ACC112 (cell line): Measurements from ENCODE around the gene KIAA1549.

Experiments used
- H2AFZ ChIP-seq: fragments of 200-600 bp; sonication (generic); one replicate; pipeline ENCODE4 v1.6.0; 2017; ENCODE audit warnings: antibody characterized with exemption, low read length; ENCODE audit not compliant: unreplicated experiment
- H3K27ac ChIP-seq: fragments of 200-600 bp; sonication (generic); 2 replicates; pipeline ENCODE4 v1.5.1; 2014; ENCODE audit warnings: low read depth, mild to moderate bottlenecking, antibody characterized with exemption, low read length, moderate library complexity
- H3K27me3 ChIP-seq: fragments of 200-600 bp; sonication (generic); 2 replicates; pipeline ENCODE4 v1.6.1; 2014; ENCODE audit warnings: mild to moderate bottlenecking, antibody characterized with exemption, low read length, moderate library complexity, mixed read lengths; ENCODE audit not compliant: insufficient read depth
- H3K36me3 ChIP-seq: fragments of 200-600 bp; sonication (generic); 2 replicates; pipeline ENCODE4 v1.6.1; 2016; ENCODE audit warnings: mild to moderate bottlenecking, antibody characterized with exemption, low read length, moderate library complexity, mixed read lengths; ENCODE audit not compliant: insufficient read depth
- H3K4me1 ChIP-seq: fragments of 200-600 bp; sonication (generic); one replicate; pipeline ENCODE4 v1.6.1; 2016; ENCODE audit warnings: low read length, mixed read lengths; ENCODE audit not compliant: insufficient read depth, unreplicated experiment, control insufficient read depth
- H3K4me3 ChIP-seq: fragments of 200-600 bp; sonication (generic); 2 replicates; pipeline ENCODE4 v1.5.1; 2014; ENCODE audit warnings: mild to moderate bottlenecking, low read depth, low read length
- H3K79me2 ChIP-seq: fragments of 200-600 bp; sonication (generic); one replicate; pipeline ENCODE4 v1.6.0; 2016; ENCODE audit warnings: low read length; ENCODE audit not compliant: control insufficient read depth, unreplicated experiment, insufficient read depth

Gene KIAA1549

GRCh38 chr7:138882249-138882648 is 98.9 kb downstream of the KIAA1549 start:
- H3K79me2 ChIP-seq, result no peaks in the 10 kb centered on the region
- no peaks in the 10 kb centered on the region for H3K27me3 ChIP-seq
- no peaks in the 10 kb centered on the region for H3K36me3 ChIP-seq
- H2AFZ ChIP-seq, result no peak overlapping the region
- H3K27ac ChIP-seq, result no peak overlapping the region
- H3K4me3 ChIP-seq, result no peak overlapping the region
- H3K4me1 ChIP-seq, result no peaks in the 10 kb centered on the region

- no peaks in the 10 kb centered on the region for H3K4me1 ChIP-seq
- H3K79me2 ChIP-seq, result no peaks in the 10 kb centered on the region
- no peak overlapping the region for H3K27ac ChIP-seq
- H3K36me3 ChIP-seq, result no peaks in the 10 kb centered on the region
- H3K27me3 ChIP-seq, result no peaks in the 10 kb centered on the region
- no peak overlapping the region for H2AFZ ChIP-seq
- no peak overlapping the region for H3K4me3 ChIP-seq
Observed at GRCh38 chr7:138881579-138882188, 99.5 kb downstream of the KIAA1549 start.

GRCh38 chr7:138880881-138881578 is 100.2 kb downstream of the KIAA1549 start:
- no peaks in the 10 kb centered on the region for H3K27me3 ChIP-seq
- H3K27ac ChIP-seq, result no peak overlapping the region
- H3K4me3 ChIP-seq, result no peak overlapping the region
- no peak overlapping the region for H2AFZ ChIP-seq
- H3K4me1 ChIP-seq, result peaks cover 1% of the 10 kb centered on the region
- no peaks in the 10 kb centered on the region for H3K36me3 ChIP-seq
- H3K79me2 ChIP-seq, result no peaks in the 10 kb centered on the region

GRCh38 chr7:138879356-138879755 is 101.8 kb downstream of the KIAA1549 start:
- Histone ChIP-seq H3K4me3 (no peak overlapping the region), H2AFZ (no peak overlapping the region), H3K4me1 (peaks cover 5% of the 10 kb centered on the region), H3K27ac (no peak overlapping the region), H3K36me3 (no peaks in the 10 kb centered on the region), H3K79me2 (no peaks in the 10 kb centered on the region), H3K27me3 (no peaks in the 10 kb centered on the region)

GRCh38 chr7:138878856-138879255 is 102.3 kb downstream of the KIAA1549 start:
- peaks cover 5% of the 10 kb centered on the region for H3K4me1 ChIP-seq
- H2AFZ ChIP-seq, result no peak overlapping the region
- no peak overlapping the region for H3K27ac ChIP-seq
- H3K36me3 ChIP-seq, result no peaks in the 10 kb centered on the region
- no peaks in the 10 kb centered on the region for H3K79me2 ChIP-seq
- no peaks in the 10 kb centered on the region for H3K27me3 ChIP-seq
- H3K4me3 ChIP-seq, result no peak overlapping the region

- H3K36me3 ChIP-seq, result no peaks in the 10 kb centered on the region
- H3K4me1 ChIP-seq, result peaks cover 5% of the 10 kb centered on the region
- no peak overlapping the region for H2AFZ ChIP-seq
- H3K27ac ChIP-seq, result no peak overlapping the region
- H3K79me2 ChIP-seq, result no peaks in the 10 kb centered on the region
- H3K27me3 ChIP-seq, result no peaks in the 10 kb centered on the region
- no peak overlapping the region for H3K4me3 ChIP-seq
Observed at GRCh38 chr7:138878051-138878450, 103.1 kb downstream of the KIAA1549 start.

- no peak overlapping the region for H3K4me3 ChIP-seq
- H3K27me3 ChIP-seq, result no peaks in the 10 kb centered on the region
- H3K27ac ChIP-seq, result no peak overlapping the region
- H3K79me2 ChIP-seq, result no peaks in the 10 kb centered on the region
- no peak overlapping the region for H2AFZ ChIP-seq
- H3K36me3 ChIP-seq, result no peaks in the 10 kb centered on the region
- H3K4me1 ChIP-seq, result peaks cover 8% of the 10 kb centered on the region
Observed at GRCh38 chr7:138876326-138876725, 104.9 kb downstream of the KIAA1549 start.

GRCh38 chr7:138875794-138876193 is 105.4 kb downstream of the KIAA1549 start:
- Histone ChIP-seq H3K27ac (no peak overlapping the region), H2AFZ (no peak overlapping the region), H3K27me3 (no peaks in the 10 kb centered on the region), H3K4me3 (no peak overlapping the region), H3K4me1 (peaks cover 8% of the 10 kb centered on the region), H3K79me2 (no peaks in the 10 kb centered on the region), H3K36me3 (no peaks in the 10 kb centered on the region)

GRCh38 chr7:138873220-138873892 is 107.8 kb downstream of the KIAA1549 start:
- Histone ChIP-seq H3K79me2 (no peaks in the 10 kb centered on the region), H2AFZ (no peak overlapping the region), H3K4me3 (no peak overlapping the region), H3K27ac (no peak overlapping the region), H3K4me1 (peaks cover 8% of the 10 kb centered on the region), H3K36me3 (no peaks in the 10 kb centered on the region), H3K27me3 (no peaks in the 10 kb centered on the region)

GRCh38 chr7:138872576-138872975 is 108.6 kb downstream of the KIAA1549 start:
- peaks cover 8% of the 10 kb centered on the region for H3K4me1 ChIP-seq
- H3K79me2 ChIP-seq, result no peaks in the 10 kb centered on the region
- H3K4me3 ChIP-seq, result no peak overlapping the region
- H3K27me3 ChIP-seq, result no peaks in the 10 kb centered on the region
- no peak overlapping the region for H3K27ac ChIP-seq
- H2AFZ ChIP-seq, result no peak overlapping the region
- no peaks in the 10 kb centered on the region for H3K36me3 ChIP-seq

- H3K27ac ChIP-seq, result no peak overlapping the region
- no peaks in the 10 kb centered on the region for H3K27me3 ChIP-seq
- H3K36me3 ChIP-seq, result no peaks in the 10 kb centered on the region
- H3K4me3 ChIP-seq, result no peak overlapping the region
- H3K4me1 ChIP-seq, result peaks cover 8% of the 10 kb centered on the region
- no peaks in the 10 kb centered on the region for H3K79me2 ChIP-seq
- no peak overlapping the region for H2AFZ ChIP-seq
Observed at GRCh38 chr7:138871814-138872090, 109.4 kb downstream of the KIAA1549 start.
